ENCODE measurements around the gene AQP1. TPM values are rescaled to one million over a fixed set of nuclear protein-coding genes. Genes with fewer than 3 reads are reported as not detected.

Gene AQP1
- total and polyA plus RNA-seq, 10 of the 15 experiments (the other 5 are each of a cell fraction or from before 2014, with no cell fraction given): 0.03 to 0.64 TPM; not detected in 8

GRCh38 chr7:30898411-30898810 lies 13.2 kb upstream of the AQP1 start (continued):
- TF ChIP-seq LARP7 (IDR thresholded peaks at IDR 0.05) (no peak), MLLT1 (IDR thresholded peaks at IDR 0.05) (no peak), NKRF (conservative IDR thresholded peaks at IDR 0.05) (no peak), SREBF2 (IDR thresholded peaks at IDR 0.05; ENCODE audit: low read length) (no peak), HSF1 (IDR thresholded peaks at IDR 0.05; ENCODE audit: low read depth, low read length) (no peak), SREBF1 (IDR thresholded peaks at IDR 0.05; ENCODE audit: low read length) (no peak)

- intact Hi-C loops (cut with micrococcal nuclease; ENCODE audit: unreplicated experiment) (no loop called here), in situ Hi-C loops (cut with MboI) (no loop called here)
- ATAC-seq (no peak), DNase-seq (ENCODE audit: low read depth, low spot score) (no peak), FAIRE-seq (no peak)
- CTCF ChIA-PET: no interaction called here
- no peaks in the 10 kb centered on the region for H4K20me1 ChIP-seq (ENCODE audit: control insufficient read depth, insufficient read depth)
- no peak overlapping the region for H3K4me3 ChIP-seq
- H2AFZ ChIP-seq (ENCODE audit: control insufficient read depth, low read depth, low read length): no peak overlapping the region
- no peak overlapping the region for H3K27ac ChIP-seq (ENCODE audit: control insufficient read depth, insufficient read depth)
- no peaks in the 10 kb centered on the region for H3K4me1 ChIP-seq (ENCODE audit: control insufficient read depth, insufficient read depth, low read length)
- TF ChIP-seq NBN (IDR thresholded peaks at IDR 0.05) (no peak), HSF1 (IDR thresholded peaks at IDR 0.05; ENCODE audit: low read depth, low read length) (no peak), MAX (IDR thresholded peaks at IDR 0.05; ENCODE audit: low read depth, low read length) (no peak)
- no TSS peak for BruUV-seq (replicated peaks)
- no peak overlapping the region for H3K4me2 ChIP-seq (ENCODE audit: control insufficient read depth, insufficient read depth)
- peaks cover 0 to 2% of the 10 kb centered on the region in 2 experiments; a peak in 3 of 4 replicates for H3K27me3 ChIP-seq (replicated peaks in 1 of 2; ENCODE audit: control insufficient read depth in 2 of 2, insufficient read depth in 2 of 2, low read length in 1 of 2)
- H3K79me2 ChIP-seq (ENCODE audit: control insufficient read depth, insufficient read depth, low read length): no peaks in the 10 kb centered on the region
- RAD21 ChIA-PET (ENCODE audit: unreplicated experiment): no interaction called here
- SMC1A ChIA-PET (ENCODE audit: uncharacterized antibody, unreplicated experiment): no interaction called here
- no peaks in the 10 kb centered on the region for H3K9me3 ChIP-seq (replicated peaks; ENCODE audit: control insufficient read depth, insufficient read depth, low read length)
- 79% methylated on average over 7 of the region's 7 CpGs for WGBS (ENCODE audit: insufficient coverage, insufficient replicate concordance, low lambda C conversion rate, missing lambda C conversion rate)
- POLR2A ChIA-PET: no interaction called here
- H3K9ac ChIP-seq (ENCODE audit: control insufficient read depth, insufficient read depth, low read length): no peak overlapping the region
- no peaks in the 10 kb centered on the region for H3K36me3 ChIP-seq (ENCODE audit: control insufficient read depth in 2 of 2, insufficient read depth in 2 of 2, low read length in 1 of 2)
These were observed 12.6 kb upstream of the AQP1 start for GRCh38 chr7:30899066-30899465.
